NCI-H1048 (cell line): ENCODE results near the gene MAP4K4.

Experiments
- DNase-seq: peaks from one replicate; lab custom pipeline; 2025; lab: John Stamatoyannopoulos, UW

Gene MAP4K4

DNA sequence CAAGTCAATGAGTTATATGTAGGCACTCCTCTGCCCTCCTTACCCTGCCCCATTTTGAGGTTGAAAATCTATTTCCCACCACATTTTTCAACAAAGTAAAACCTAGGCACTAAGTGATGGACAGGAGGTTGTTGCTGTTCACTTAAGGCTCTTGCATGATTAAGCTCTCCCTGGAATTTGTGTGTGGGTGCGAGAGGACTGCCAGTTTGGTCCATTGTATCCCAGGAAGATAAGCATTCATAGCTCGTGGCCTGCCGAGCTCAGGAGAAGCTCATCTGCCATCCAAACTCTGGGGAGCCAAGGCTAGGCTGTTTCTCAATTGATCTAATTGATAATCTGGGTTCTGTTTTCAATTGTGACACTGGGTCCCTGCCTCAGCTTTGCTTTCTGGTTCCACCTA is 4.7 kb upstream of the MAP4K4 start:
- DNase-seq, result no peak

DNA sequence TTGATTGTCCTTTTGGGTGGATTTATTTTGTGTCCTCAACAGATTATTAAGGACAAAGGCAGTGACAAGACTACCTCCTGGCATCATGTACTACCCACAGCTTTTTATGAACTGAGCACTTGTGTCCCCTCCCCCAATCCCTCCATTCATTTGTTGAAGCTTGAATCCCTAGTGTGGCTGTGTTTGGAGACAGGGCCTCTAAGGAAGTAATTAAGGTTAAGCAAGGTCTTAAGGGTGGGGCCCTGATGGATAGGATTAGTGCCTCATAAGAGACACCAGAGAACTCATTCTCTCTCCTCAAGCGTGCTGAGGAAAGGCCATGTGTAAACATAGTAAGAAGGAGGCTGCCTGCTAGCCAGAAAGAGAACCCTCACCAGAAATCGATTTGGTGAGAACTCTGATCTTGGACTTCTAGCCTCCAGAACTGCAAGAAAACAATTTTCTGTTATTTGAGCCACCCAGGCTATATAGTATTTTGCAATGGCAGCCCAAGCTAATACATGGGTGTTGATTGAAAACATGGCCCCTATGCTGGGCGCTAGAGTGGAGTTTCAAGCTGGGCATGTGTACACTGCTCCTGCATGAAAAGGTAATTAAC is 3.4 kb upstream of the MAP4K4 start:
- DNase-seq, result no peak

DNA sequence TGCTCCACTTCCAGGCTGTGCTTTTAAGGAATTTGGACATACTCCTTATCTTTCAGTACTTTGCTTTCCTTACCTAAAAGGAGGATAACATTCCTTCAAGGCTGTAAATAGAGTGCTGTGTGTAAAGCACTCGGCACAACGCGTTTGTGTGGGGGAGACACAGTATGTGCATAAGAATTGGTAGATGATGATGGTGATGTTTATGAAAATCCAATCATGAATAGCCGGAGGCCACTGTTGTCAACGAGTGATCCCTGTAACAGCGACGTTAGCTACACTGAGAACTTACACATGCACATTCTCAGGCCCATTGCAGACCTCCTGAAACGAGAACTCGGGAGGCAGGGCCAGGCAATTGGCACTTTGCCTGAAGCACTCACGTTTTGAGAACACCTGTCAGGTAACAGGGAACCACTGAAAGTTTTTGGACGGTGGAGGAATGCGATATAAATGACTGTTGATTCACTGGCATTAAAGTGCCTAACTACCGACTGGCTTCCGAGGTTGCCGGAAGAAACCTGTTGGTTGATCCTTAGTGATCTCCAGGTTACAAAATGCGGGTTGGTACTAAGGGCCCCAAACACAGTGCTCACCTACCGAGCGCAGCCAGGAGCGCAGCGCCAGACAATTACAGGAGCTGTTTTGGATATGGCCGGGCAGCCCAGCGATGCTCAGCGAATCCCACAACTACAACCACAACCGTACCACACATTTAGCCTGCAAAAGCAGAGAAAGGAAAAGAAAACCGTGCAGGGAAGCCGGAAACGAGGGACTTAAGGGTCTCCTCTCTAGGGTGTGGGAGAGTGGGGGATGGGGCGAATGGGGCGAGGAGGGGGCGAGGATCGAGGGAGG is 1.0 kb upstream of the MAP4K4 start:
- DNase-seq, result no peak

DNA sequence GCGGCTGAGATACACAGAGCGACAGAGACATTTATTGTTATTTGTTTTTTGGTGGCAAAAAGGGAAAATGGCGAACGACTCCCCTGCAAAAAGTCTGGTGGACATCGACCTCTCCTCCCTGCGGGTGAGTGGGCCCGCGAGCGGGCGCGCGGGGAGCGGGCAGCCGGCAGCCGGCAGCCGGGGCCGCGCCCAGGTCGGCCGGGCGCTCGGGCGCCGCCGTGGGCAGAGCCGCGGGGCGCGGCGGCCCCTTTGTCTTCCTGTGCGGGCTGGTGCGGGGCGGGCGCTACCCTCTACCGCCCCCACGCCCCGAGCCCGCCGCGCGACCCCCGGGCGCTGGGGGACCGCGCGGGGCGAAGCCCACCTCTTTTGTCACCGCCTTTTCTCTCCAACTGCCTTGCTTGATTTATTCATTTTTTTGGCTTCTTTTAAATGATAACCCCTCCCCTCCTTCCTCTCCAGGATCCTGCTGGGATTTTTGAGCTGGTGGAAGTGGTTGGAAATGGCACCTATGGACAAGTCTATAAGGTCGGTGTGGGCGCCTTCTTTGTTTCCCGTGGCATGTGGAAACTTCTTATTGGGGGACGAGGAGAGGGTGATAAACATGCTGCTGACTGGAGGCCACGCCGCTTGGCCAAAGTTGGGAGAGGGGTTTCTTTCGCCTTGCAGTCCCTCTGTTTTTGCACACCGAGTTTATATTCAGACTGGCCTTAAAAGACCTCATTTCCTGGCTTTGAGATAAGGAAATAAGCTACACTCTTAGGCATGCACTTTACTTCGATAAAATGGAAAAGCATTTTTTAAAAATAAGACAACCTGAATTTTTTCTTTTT is 722 bp downstream of the MAP4K4 start:
- DNase-seq, result no peak

DNA sequence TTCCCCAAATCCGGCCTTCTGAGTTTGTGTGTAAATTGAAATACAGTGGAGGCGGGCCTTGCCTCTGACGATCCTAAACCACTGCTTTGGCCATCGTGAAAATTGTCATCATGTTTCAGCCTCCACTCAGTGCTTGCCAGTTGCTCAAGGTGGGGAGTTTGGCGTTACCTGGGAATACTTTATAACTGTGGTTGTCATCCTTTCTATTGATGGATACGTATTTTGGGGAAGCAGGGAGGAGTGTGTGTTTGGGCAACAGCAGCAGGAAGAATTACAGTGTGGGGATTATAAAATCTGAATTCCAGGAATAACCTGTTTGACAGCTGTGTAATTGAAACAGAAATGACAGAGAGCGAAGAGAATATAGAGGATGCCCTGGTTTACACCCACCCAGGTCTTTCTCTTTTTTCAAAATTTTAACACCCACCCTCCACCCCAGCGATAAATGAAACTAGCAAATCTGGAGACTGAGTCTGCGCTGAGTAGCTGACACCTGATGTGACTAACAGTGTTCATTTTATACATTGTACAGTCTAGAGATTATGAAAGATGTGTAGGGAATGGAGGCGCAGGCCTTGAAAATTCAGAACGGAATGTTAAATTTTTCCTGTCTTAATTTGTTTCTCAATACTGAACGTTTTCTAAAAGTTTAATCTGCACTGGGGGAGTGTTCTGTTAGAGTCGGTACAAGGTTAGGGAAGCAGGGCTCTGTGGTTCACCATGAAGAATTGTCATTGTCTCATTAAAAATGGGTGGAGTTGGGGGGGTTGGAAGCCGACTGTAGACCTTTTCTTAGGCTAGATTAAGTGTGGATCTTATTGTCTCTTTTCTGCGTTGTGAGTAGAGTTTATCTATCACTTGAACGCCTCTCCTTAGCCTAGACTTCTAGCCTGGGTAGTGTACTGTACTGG is 1.6 kb downstream of the MAP4K4 start:
- DNase-seq, result no peak

DNA sequence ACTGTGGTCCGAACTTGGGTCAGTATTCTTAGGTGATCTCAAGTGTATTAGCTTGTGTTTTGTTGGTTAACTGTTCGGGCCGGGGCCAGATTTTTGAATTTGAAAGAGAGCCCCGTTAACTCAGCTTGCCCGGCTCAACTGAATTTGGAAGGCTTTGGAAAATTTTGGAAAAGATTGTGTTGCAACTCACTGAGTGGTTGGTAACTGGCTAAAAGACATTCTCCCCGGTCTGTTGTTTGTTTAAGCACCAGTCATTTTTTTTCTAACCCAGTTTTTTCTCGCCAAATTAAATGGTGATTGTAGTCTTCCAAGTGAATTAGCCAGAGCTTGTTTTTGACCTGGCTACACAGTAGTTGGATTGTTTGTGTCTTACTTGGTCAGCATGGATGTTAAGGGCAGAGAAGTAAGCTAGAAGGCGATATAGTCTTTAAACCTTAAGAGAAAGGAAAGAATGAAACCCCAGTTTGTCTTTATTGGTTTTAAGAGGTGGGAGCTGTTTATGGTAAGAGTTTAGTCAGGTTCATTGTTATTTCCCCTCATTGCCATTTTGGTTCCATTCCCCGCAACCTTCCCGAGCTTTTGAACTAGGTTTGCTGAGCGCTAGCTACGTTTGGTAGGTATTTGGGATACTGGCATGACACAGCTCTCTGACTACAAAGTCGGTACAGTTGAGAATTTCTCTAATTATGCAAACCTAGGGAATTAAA is 2.4 kb downstream of the MAP4K4 start:
- no peak for DNase-seq

DNA sequence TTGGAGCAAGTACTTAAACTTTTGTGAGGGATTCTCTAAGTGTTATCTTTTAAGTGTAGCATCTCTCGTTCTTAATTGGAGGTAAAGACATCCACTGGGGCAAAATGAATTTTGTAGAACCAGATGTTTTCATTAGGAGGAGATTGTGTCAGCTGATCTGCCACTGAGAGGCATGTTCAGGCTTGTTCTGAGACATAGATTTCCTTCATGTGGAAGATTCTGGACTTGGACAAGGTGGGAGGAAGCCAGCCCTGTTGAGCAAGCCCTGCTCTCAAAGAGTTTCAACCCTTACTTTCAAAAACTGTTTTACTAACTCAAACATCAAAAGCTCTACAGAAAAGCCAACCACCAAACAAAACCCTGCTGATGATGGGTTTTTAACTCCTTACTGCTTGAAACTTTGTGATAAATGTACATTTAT is 6.5 kb downstream of the MAP4K4 start:
- no peak for DNase-seq

DNA sequence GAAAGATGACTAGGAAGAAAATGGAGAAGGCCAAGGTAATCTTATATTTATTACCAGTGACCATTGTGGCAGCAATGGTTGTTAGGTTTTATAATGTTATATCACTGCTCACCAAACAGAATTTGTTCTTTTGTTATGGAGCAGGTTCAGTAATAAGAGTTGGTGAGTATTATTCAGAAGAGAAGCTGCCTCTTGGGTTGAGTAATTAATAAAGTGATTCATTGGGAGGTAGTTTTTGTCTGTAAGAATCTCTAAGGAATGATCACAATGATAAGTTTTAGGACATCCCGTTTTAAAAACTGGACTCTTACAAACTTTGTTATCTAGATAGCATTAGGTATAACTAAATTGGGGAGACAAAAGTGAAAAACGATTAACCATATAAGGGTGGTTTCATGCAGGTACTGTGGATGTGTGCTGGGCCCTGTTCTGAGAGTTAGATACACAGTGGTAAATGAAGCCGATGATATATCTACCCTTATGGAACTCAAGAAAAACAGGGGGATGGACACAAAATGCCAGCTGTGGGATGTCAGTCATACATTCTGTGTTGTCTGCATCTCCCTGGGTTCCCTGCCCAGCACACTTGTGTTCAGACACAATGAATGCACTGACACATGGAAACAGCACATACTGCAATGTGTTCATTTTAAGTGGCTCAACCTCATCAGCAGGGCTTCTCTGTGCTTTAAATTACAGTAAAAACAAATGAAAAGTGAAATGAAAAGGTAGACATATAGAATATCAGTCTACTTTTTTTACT is 7.5 kb downstream of the MAP4K4 start:
- DNase-seq, result no peak

DNA sequence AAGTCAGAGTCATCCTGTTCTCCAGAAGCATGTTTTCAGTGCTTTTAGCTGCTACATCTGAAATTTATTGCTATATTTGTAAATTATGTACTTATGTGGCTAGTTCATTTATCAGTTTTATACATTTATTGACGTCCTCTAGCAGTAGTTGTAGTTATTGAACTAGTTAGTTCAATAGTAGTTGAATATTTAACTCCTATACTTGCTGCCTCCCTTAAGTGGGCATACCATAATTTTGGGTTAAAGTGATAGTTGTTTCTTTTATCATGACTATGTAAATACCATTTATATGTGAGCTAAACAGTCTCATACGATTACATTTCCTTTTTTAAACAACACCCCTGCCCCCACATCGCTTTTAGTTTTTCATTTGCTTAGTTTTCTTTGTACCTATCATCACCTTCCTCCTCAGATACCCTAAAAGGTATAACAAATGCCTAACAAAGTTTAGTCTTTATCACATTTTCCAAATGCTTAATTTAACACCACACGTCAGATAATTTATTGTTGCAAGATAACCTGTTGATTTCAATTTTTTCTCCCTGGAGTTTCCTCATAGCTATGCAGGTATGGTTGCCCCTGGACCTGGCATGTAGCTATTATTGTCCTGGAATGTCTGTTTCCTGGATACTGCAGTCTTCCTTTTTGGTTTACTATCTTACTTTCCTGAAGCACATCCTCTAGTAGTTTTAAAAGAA is 8.8 kb downstream of the MAP4K4 start:
- no peak for DNase-seq

DNA sequence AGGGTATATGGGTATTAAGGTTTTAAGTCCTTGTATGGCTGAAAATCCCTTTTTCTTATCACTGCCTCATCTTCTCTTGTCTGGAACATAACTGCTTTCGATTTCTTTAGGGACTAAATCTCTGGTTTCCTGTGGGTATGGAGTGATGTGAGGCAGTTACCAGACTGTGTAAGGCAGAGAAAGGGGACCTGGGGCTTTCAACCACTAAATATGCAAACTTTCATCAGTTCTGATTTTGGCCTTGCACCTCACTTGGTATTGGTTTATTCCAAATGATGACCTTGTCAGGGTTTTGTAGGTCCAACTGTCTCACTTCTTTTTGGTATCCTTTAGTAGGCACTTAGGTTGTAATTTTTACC is 9.3 kb downstream of the MAP4K4 start:
- no peak for DNase-seq

DNA sequence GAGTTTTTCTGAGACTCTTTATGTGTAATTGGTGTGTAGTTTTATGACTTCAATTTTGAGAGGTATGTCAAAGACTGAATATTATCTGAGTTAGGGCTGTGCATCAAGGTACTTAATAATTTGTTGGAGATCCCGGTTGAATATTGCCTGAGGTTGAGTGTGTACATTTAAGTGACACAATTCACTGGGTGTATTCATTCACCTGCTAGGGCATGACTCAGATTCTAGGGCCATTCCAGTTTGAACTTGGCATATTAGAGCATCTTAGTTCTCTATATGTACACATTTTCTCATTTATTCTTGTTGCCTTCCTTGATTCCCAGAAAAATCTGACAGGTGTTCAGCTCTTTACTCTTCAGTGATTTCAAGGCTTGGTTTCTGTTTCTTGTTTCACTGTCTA is 12.5 kb downstream of the MAP4K4 start:
- no peak for DNase-seq

DNA sequence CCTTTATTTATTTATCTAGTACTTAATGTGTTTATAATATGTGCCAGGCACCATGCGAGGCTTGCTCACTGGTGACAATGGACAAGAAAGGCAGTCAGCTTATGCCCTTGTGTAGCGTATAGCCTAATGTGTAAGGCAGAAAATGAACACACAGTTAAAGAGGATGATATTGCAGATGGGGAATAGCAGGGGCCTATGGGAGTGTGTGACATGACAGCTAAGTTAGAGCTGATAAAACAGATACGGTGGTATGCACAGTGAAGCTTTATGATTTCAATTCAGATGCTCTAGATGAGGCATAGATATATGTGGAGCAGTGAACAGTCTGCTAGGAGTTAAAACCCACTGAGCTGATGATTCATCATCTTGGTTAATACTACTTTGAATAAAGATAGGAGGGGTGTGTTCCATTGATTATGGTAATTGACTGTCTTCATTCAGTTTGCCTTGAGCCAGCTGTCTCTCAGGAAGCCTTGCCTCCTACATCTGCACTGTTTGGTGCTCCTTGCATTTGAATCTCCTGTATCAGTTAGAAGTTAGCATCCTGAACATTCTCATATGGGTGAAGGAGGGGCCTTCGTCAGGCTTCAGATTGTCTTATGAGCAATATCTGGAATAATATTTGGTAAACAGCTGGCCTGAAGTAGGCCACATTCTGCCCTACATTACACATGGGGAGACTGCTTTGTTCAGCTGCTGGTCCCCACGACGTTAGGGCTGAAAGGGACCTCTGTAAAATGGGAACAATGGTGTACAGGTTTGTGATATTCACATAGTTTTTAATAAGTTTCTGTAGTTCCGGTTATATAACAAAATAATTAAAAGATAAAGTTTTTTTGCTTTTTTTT is 13.2 kb downstream of the MAP4K4 start:
- no peak for DNase-seq

DNA sequence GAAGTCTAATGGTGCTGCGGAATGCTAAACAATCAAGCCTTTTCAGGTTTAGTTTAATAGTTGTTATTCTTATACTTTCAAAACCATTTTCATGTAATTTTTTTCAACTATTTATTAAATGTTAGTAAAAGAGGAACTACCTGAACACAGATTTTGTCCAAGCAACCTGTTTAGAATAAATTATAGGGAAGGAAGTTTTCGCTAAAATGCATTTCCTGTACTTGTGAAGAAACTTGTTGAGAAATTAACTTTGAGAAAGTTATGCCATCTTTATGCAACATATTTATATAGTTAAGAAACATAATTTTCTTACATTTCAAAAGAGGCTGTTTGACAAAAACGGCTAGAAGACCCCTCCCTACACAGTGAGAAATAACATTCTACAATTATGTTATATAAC is 16.6 kb downstream of the MAP4K4 start:
- no peak for DNase-seq

DNA sequence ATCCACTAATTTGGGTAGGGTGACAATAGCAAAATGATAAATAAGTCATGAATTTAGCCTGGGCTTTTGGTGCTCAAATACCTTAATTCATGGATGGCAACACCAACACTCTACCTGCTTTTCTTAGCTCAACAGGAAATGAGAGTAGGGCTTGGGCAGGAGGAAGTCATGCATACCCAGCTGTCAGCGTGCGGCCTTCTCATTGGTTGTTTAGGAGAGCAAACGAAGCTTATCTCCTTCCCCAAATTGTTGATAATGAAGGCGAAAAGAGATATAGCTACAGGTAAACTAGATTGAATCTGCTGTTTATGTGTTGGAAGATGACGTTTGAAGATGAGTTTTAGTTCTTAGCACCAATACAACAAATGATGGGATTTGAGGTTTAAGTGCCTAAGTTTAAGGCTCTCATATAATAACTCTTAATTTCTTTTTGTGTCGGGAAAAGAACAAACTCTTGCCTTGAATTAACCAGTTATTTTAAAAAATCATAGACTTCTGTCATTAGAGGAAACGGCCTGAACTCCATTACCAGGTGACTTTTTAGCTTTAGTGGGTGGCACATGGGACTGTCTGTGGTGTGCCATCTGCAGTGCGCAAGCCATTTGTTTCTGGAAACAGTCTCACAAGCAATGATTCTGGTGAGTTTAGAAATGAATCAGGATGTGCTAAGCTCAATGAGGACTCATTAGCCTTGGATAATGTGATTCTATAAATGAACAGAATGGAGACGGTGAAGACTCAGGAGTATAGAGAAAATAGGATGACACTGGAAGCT is 19.8 kb downstream of the MAP4K4 start:
- no peak for DNase-seq

DNA sequence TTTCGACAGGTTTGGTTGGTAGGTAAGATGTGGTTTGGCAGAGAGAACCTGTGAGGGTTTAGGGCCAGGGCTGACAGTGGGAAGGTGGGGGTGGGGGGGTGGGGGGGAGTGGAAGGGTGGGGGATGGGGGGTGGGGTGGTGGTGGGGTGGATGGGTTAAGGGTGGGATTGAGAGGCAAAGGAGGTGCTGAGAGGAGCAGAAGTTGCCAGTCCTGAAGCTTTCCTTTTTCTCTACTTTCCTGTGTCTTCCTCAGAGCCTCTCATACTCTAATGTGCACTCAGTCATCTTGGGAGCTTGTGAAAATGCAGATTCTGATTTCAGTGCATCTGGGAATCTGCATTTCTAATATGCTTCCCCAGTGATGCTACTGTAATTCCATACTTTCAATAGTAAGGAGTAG is 21.0 kb downstream of the MAP4K4 start:
- DNase-seq, result no peak

DNA sequence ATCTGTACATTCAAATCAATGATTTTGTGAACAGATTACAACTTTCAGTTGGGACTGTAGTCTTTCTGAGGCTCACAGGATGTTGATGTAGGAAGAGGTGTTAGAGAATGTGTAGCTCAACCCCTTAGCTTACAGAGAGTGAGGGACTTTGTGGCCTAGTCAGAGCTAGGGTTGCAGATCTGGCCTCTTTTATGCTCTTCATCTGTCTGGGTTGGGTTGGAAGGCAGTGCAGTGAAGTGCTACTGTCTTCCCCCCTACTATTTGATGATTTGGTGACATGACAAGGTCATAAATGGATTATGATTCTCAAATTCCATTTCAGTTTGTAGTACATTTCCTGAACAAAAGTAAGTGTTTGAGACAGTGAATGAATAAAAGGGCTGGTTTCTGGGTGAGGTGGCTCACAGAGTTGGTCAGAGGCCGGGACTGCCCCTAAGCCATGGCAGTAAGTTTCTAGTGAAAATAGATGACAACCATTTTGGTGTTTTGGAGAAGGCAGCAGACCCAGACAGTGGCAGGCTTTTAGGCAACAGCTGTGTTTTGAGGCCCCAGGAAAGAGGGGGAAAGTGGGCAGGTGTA is 21.6 kb downstream of the MAP4K4 start:
- no peak for DNase-seq

DNA sequence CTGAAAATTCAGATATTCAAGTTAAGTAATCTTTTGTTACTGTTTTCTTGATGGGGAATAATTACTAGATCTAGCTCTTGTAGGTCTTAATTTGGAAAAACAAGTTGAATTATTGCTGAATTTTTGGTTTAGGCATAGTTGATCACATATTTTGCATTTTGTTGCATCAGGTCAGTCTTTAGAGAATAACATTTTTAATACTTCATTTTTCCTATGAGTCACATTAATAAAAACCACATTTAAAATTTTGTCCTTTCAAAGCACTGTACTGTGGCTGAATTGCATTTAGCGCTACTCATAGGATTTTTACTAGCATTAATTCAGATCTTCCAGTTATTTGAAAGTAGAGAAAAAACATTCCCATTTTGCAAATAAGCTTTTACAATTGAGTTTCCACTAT is 23.2 kb downstream of the MAP4K4 start:
- no peak for DNase-seq

DNA sequence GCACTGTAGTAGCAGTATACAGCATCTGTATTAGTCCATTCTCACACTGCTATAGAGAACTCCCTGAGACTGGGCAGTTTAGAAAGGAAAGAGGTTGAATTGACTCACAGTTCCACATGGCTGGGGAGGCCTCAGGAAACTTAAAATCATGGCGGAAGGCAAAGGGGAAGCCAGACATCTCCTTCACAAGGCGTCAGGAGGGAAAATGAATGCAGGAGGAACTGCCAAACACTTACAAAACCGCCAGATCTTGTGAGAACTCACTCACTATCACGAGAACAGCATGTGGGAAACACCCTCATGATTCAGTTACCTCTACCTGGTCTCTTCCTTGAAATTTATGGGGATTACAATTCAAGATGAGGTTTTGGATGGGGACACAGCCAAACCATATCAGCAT is 25.4 kb downstream of the MAP4K4 start:
- no peak for DNase-seq
